ENCODE measurements around the gene EPB41L2.

EPB41L2 gene

DNA sequence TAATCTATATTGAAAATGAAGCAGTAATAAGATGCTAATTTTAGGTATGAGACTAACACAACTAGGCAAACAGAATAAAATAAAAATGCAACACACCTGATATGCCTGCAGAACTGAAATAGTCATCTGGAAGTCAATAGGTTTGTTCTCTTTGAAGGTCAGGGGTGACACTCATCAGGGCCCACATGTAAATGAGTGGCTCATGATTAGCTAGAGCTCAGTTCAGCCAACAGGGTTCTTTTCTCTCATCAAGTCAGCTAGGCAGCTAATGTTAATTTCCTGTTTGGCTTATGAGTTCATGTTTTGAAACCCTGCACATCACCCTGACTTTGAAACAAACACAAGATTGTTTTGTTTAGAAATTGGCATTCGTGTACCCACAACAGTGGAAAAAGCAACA, 212.0 kb downstream of the EPB41L2 start:
- no peak for DNase-seq (ENCODE audit: low spot score in 2 of 2)
- Histone ChIP-seq H3K36me3 (replicated peaks) (no peaks in the 10 kb centered on the region), H3K4me1 (peaks cover 33% of the 10 kb centered on the region), H3K4me3 (no peak overlapping the region), H3K9me3 (no peaks in the 10 kb centered on the region), H3K27me3 (ENCODE audit: low read depth) (no peaks in the 10 kb centered on the region)
- in situ Hi-C loops (cut with MboI; ENCODE audit: low sequenced_read_pairs), result no loop called here

GRCh38 chr6:130849594-130849993, 213.5 kb downstream of the EPB41L2 start:
- Histone ChIP-seq H3K9me3 (no peaks in the 10 kb centered on the region), H3K27me3 (ENCODE audit: low read depth) (no peaks in the 10 kb centered on the region), H3K4me3 (no peak overlapping the region), H3K36me3 (replicated peaks) (no peaks in the 10 kb centered on the region), H3K4me1 (peaks cover 33% of the 10 kb centered on the region)
- in situ Hi-C loops (cut with MboI; ENCODE audit: low sequenced_read_pairs), result loop anchor here (10.0 kb wide), 1 partner anchor 525 kb away; no protein-coding TSS in a partner anchor
- peak; percentile 48 to 95 for DNase-seq (ENCODE audit: low spot score in 2 of 2)

GRCh38 chr6:130848945-130849344, 214.1 kb downstream of the EPB41L2 start:
- no peak overlapping the region for H3K4me3 ChIP-seq
- in situ Hi-C loops (cut with MboI; ENCODE audit: low sequenced_read_pairs), result loop anchor here (10.0 kb wide), 1 partner anchor 524 kb away; no protein-coding TSS in a partner anchor
- no peaks in the 10 kb centered on the region for H3K27me3 ChIP-seq (ENCODE audit: low read depth)
- no peaks in the 10 kb centered on the region for H3K9me3 ChIP-seq
- peak; percentile 61 to 69 for DNase-seq (ENCODE audit: low spot score in 2 of 2)
- no peaks in the 10 kb centered on the region for H3K36me3 ChIP-seq (replicated peaks)
- peaks cover 33% of the 10 kb centered on the region for H3K4me1 ChIP-seq

DNA sequence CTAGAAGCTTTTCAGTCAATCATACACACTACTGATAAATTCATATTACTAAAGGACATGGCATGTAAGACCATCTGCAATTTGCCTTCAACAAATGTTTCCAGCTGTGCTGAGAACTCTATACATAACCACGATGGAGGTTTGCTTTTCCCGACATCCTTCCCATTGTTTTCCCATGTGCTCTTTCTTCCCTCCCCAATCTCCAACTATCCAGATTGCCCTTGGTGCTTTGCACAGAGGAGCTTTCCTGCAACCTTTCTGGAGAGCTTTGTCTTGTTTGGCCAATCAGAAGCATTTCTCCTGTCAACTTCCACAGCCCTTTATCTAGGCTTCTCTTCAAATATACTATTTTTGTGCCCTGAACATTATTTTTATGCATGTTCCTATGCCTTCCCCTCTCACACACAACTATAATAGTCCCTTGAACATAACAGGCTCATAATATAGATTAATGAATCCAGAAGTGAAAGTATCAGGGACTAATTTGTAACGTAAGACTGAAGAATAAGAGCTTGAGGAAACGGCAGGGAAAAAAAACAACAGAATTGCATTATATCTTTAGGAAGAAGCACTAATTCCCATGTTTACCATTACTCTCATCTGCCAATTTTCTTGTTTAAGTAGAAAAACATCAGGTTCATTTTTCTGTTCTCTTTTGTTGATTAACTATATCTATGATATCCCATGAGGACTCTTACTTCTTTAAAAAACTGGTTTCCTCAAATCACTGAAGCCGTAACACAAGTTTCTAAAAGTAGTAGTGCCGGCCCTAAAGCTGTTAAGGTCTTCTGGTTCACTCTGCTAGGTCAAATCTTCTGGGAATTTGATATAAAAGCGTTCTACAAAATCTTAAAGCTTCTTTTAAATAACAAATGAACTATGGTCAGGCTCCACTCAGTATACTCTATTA, 215.8 kb downstream of the EPB41L2 start:
- no peaks in the 10 kb centered on the region for H3K36me3 ChIP-seq (replicated peaks)

GRCh38 chr6:130846501-130846900, 216.5 kb downstream of the EPB41L2 start:
- in situ Hi-C loops (cut with MboI; ENCODE audit: low sequenced_read_pairs), result loop anchor here (10.0 kb wide), 1 partner anchor 522 kb away; no protein-coding TSS in a partner anchor
- H3K36me3 ChIP-seq (replicated peaks), result no peaks in the 10 kb centered on the region
- peaks cover 33% of the 10 kb centered on the region for H3K4me1 ChIP-seq
- no peaks in the 10 kb centered on the region for H3K9me3 ChIP-seq
- H3K4me3 ChIP-seq, result no peak overlapping the region
- no peaks in the 10 kb centered on the region for H3K27me3 ChIP-seq (ENCODE audit: low read depth)
- DNase-seq (ENCODE audit: low spot score in 2 of 2), result no peak

More for the DNA sequence above, 215.8 kb downstream of the EPB41L2 start:
- Histone ChIP-seq H3K4me3 (no peak overlapping the region), H3K4me1 (peaks cover 33% of the 10 kb centered on the region), H3K9me3 (no peaks in the 10 kb centered on the region), H3K27me3 (ENCODE audit: low read depth) (no peaks in the 10 kb centered on the region)
- in situ Hi-C loops (cut with MboI; ENCODE audit: low sequenced_read_pairs), result loop anchor here (10.0 kb wide), 1 partner anchor 522 kb away; no protein-coding TSS in a partner anchor
- DNase-seq (ENCODE audit: low spot score in 2 of 2), result peak in 1 of 2 experiments; percentile 79

GRCh38 chr6:130843575-130844320, 219.3 kb downstream of the EPB41L2 start:
- H3K9me3 ChIP-seq, result no peaks in the 10 kb centered on the region
- no peaks in the 10 kb centered on the region for H3K27me3 ChIP-seq (ENCODE audit: low read depth)
- H3K4me3 ChIP-seq, result no peak overlapping the region
- peaks cover 40% of the 10 kb centered on the region for H3K4me1 ChIP-seq
- peak; percentile 18 to 56 for DNase-seq (ENCODE audit: low spot score in 2 of 2)
- H3K36me3 ChIP-seq (replicated peaks), result no peaks in the 10 kb centered on the region
- in situ Hi-C loops (cut with MboI; ENCODE audit: low sequenced_read_pairs), result loop anchor here (10.0 kb wide), 1 partner anchor 519 kb away; no protein-coding TSS in a partner anchor

GRCh38 chr6:130841128-130841728, 221.8 kb downstream of the EPB41L2 start:
- no peaks in the 10 kb centered on the region for H3K36me3 ChIP-seq (replicated peaks)
- H3K4me3 ChIP-seq, result no peak overlapping the region
- no peaks in the 10 kb centered on the region for H3K9me3 ChIP-seq
- no peaks in the 10 kb centered on the region for H3K27me3 ChIP-seq (ENCODE audit: low read depth)
- in situ Hi-C loops (cut with MboI; ENCODE audit: low sequenced_read_pairs), result loop anchor here (10.0 kb wide), 1 partner anchor 516 kb away; no protein-coding TSS in a partner anchor
- no peak for DNase-seq (ENCODE audit: low spot score in 2 of 2)
- peaks cover 46% of the 10 kb centered on the region for H3K4me1 ChIP-seq

GRCh38 chr6:130840050-130840449, 223.0 kb downstream of the EPB41L2 start:
- in situ Hi-C loops (cut with MboI; ENCODE audit: low sequenced_read_pairs), result loop anchor here (10.0 kb wide), 1 partner anchor 515 kb away; no protein-coding TSS in a partner anchor
- Histone ChIP-seq H3K4me1 (peaks cover 57% of the 10 kb centered on the region), H3K4me3 (no peak overlapping the region)

GRCh38 chr6:130839379-130839778, 223.7 kb downstream of the EPB41L2 start:
- Histone ChIP-seq H3K36me3 (replicated peaks) (no peaks in the 10 kb centered on the region), H3K27me3 (ENCODE audit: low read depth) (no peaks in the 10 kb centered on the region), H3K4me1 (peaks cover 57% of the 10 kb centered on the region), H3K4me3 (no peak overlapping the region), H3K9me3 (no peaks in the 10 kb centered on the region)
- DNase-seq (ENCODE audit: low spot score in 2 of 2), result peak; percentile 70 to 80
- in situ Hi-C loops (cut with MboI; ENCODE audit: low sequenced_read_pairs), result no loop called here

More at GRCh38 chr6:130840050-130840449, 223.0 kb downstream of the EPB41L2 start:
- Histone ChIP-seq H3K36me3 (replicated peaks) (no peaks in the 10 kb centered on the region), H3K9me3 (no peaks in the 10 kb centered on the region), H3K27me3 (ENCODE audit: low read depth) (no peaks in the 10 kb centered on the region)
- no peak for DNase-seq (ENCODE audit: low spot score in 2 of 2)

- DNase-seq (ENCODE audit: low spot score in 2 of 2), result no peak
- Histone ChIP-seq H3K4me1 (peaks cover 57% of the 10 kb centered on the region), H3K27me3 (ENCODE audit: low read depth) (no peaks in the 10 kb centered on the region), H3K36me3 (replicated peaks) (no peaks in the 10 kb centered on the region), H3K4me3 (no peak overlapping the region), H3K9me3 (no peaks in the 10 kb centered on the region)
- in situ Hi-C loops (cut with MboI; ENCODE audit: low sequenced_read_pairs), result no loop called here
Observed at GRCh38 chr6:130838951-130839350, 224.1 kb downstream of the EPB41L2 start.

GRCh38 chr6:130838250-130838860, 224.7 kb downstream of the EPB41L2 start:
- H3K27me3 ChIP-seq (ENCODE audit: low read depth), result no peaks in the 10 kb centered on the region
- in situ Hi-C loops (cut with MboI; ENCODE audit: low sequenced_read_pairs), result no loop called here

DNA sequence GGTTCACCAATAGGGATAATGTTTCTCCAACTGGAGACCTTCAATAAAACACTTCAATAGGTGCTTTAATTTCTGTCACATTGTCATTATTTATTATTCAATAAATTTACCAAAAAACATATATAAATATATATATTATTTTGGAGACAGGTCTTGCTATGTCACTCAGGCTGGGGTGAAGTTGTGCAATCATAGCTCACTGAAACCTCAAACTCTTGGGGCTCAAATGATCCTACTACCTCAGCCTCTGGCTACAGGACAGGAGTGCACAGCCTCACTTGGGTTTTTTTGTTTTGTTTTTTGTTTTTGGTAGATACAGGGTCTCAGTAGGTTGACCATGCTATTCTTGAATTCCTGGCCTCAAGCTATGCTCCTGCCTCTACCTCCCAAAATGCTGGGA, 226.0 kb downstream of the EPB41L2 start:
- Histone ChIP-seq H3K4me1 (peaks cover 57% of the 10 kb centered on the region), H3K27me3 (ENCODE audit: low read depth) (no peaks in the 10 kb centered on the region), H3K9me3 (no peaks in the 10 kb centered on the region), H3K4me3 (no peak overlapping the region), H3K36me3 (replicated peaks) (no peaks in the 10 kb centered on the region)
- DNase-seq (ENCODE audit: low spot score in 2 of 2), result no peak
- in situ Hi-C loops (cut with MboI; ENCODE audit: low sequenced_read_pairs), result no loop called here

More at GRCh38 chr6:130838250-130838860, 224.7 kb downstream of the EPB41L2 start:
- DNase-seq (ENCODE audit: low spot score in 2 of 2), result peak; percentile 14 to 20
- H3K9me3 ChIP-seq, result no peaks in the 10 kb centered on the region
- no peak overlapping the region for H3K4me3 ChIP-seq
- H3K4me1 ChIP-seq, result peaks cover 57% of the 10 kb centered on the region
- H3K36me3 ChIP-seq (replicated peaks), result no peaks in the 10 kb centered on the region

All from HAP-1 (cell line).